IMR-90 (cell line): Measurements from ENCODE around the gene FAM149A.

Experiments
- CEBPB ChIP-seq: IDR thresholded peaks from 2 replicates; pipeline ENCODE4 v1.6.1; 2012; ENCODE audit warnings: low read depth, low read length, improper control_type of control experiment
- CHD1 ChIP-seq: IDR thresholded peaks from 2 replicates; pipeline ENCODE4 v1.6.1; 2012; ENCODE audit warnings: low read depth, low read length, improper control_type of control experiment
- CTCF ChIP-seq: conservative IDR thresholded peaks from 2 replicates; pipeline ENCODE4 v1.5.1; 2012; ENCODE audit warnings: mild to moderate bottlenecking, low read depth, low read length, improper control_type of control experiment
- ELK1 ChIP-seq: fragments of 150-350 bp; IDR thresholded peaks from 2 replicates; pipeline ENCODE4 v1.6.1; 2016; ENCODE audit warnings: low read depth, mild to moderate bottlenecking, low read length, moderate library complexity, borderline replicate concordance
- MAFK ChIP-seq: IDR thresholded peaks from 2 replicates; pipeline ENCODE4 v1.6.1; 2012; ENCODE audit warnings: low read depth, low read length, improper control_type of control experiment
- MAZ ChIP-seq: IDR thresholded peaks from 2 replicates; pipeline ENCODE4 v1.6.1; 2012; ENCODE audit warnings: low read depth, mild to moderate bottlenecking, low read length, improper control_type of control experiment, moderate library complexity, borderline replicate concordance
- NFE2L2 ChIP-seq: fragments of 150-350 bp; IDR thresholded peaks from 2 replicates; pipeline ENCODE4 v1.6.1; 2016; ENCODE audit warnings: low read depth, mild to moderate bottlenecking, low read length
- POLR2A ChIP-seq: IDR thresholded peaks from 2 replicates; pipeline ENCODE4 v1.6.1; 2012; ENCODE audit warnings: mild to moderate bottlenecking, low read depth, low read length
- RAD21 ChIP-seq: IDR thresholded peaks from 2 replicates; pipeline ENCODE4 v1.6.1; 2012; ENCODE audit warnings: low read length, improper control_type of control experiment
- RCOR1 ChIP-seq: IDR thresholded peaks from 2 replicates; pipeline ENCODE4 v1.6.1; 2012; ENCODE audit warnings: mild to moderate bottlenecking, low read length, improper control_type of control experiment; ENCODE audit not compliant: insufficient replicate concordance
- RFX5 ChIP-seq: IDR thresholded peaks from 2 replicates; pipeline ENCODE4 v1.8.0; 2012; ENCODE audit warnings: low read depth, mild to moderate bottlenecking, low read length, moderate library complexity
- SMC3 ChIP-seq: fragments of 150-350 bp; IDR thresholded peaks from 2 replicates; pipeline ENCODE4 v1.6.1; 2016; ENCODE audit warnings: low read depth, mild to moderate bottlenecking, antibody characterized with exemption, low read length, moderate library complexity
- USF2 ChIP-seq: fragments of 150-350 bp; IDR thresholded peaks from 2 replicates; pipeline ENCODE4 v1.6.1; 2017; ENCODE audit warnings: mild to moderate bottlenecking, antibody characterized with exemption, low read length, low read depth

GRCh38 chr4:186081202-186081807 lies 23.2 kb upstream of the FAM149A start:
- TF ChIP-seq CTCF (no peak), POLR2A (no peak), MAZ (no peak), RFX5 (no peak), RAD21 (no peak), CHD1 (no peak), ELK1 (no peak), CEBPB (no peak), MAFK (no peak), NFE2L2 (no peak), RCOR1 (no peak), USF2 (no peak), SMC3 (no peak)
